Mucosa of rectum (tissue), 2 donors: ENCODE results near the gene IGHMBP2.

Source experiments
- H3K27ac ChIP-seq, 2 donors: one replicate each; pipeline ENCODE4 v1.7.0; 2013; ENCODE audit warnings: inconsistent platforms in 2 of 2, low read depth in 2 of 2, low read length in 2 of 2
- H3K27me3 ChIP-seq, 2 donors: one replicate each; pipeline ENCODE4 v1.7.0; 2013; ENCODE audit warnings: low read length in 2 of 2; ENCODE audit not compliant: control insufficient read depth in 2 of 2, insufficient read depth in 2 of 2
- H3K36me3 ChIP-seq, 2 donors: one replicate each; pipeline ENCODE4 v1.7.0; 2013; ENCODE audit warnings: low read length in 2 of 2; ENCODE audit not compliant: control insufficient read depth in 2 of 2, insufficient read depth in 2 of 2
- H3K4me1 ChIP-seq, 2 donors: one replicate each; pipeline ENCODE4 v1.7.0; 2013; ENCODE audit warnings: low read length in 2 of 2, mild to moderate bottlenecking in 1 of 2; ENCODE audit not compliant: control insufficient read depth in 2 of 2, insufficient read depth in 2 of 2
- H3K4me3 ChIP-seq, 2 donors: one replicate each; pipeline ENCODE4 v1.7.0; 2013; ENCODE audit warnings: low read length in 2 of 2
- H3K9ac ChIP-seq, 2 donors: one replicate each; pipeline ENCODE4 v1.7.0; 2013; ENCODE audit warnings: low read length in 2 of 2, low read depth in 1 of 2, mild to moderate bottlenecking in 1 of 2
- H3K9me3 ChIP-seq, 2 donors: one replicate each; pipeline ENCODE4 v1.7.0; 2013; ENCODE audit warnings: low read length in 2 of 2; ENCODE audit not compliant: control insufficient read depth in 2 of 2
- donor health status: healthy.
- donor health status: Normal muscosa, but diverticular disease.

The IGHMBP2 gene

DNA sequence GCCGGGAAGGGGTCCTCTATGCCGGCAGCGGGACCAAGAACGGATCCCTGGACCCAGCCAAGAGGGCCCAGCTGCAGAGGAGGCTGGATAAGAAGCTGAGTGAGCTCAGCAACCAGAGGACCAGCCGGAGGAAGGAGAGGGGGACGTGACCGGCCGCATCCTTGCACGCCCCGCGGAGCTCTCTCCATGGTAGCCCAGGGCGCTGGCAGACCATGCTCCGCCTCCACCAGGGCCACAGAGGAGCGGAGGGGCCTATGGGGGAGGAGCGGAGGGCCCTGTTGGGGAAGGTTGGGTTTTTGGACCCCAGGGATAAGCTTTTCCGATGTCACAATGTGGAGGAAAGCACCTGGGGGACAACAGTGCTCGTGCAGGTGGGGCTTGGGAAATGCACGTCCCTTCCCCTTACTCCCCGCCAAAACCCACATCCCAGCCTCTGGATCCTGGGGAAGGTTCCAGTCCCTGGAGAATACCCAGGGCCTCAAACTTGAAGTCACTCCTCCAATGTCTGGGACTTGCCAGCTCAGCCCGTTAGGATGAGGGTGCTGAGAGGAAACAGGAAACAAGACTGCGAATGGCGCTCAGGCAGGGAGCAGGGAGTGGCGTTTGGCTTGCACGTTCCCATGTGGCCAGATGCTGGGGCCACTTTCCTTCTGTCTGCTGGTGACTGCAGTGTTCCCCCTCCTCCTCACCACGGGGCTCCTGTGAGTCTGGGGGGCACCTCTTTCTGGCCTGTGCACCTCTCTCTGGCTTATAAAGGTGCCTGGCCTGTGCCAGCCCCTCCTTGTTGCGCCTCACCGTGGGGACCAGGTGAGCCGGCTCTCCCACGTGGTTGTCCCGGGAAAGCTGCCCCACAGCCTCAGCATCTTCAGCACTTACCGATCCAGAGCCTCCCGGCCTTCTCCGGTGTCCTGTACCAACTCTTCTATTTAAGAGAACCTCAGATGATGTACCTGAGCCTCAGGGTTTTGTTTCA lies 36.2 kb downstream of the IGHMBP2 start:
- H3K27me3 ChIP-seq, result no peaks in the 10 kb centered on the region
- H3K9me3 ChIP-seq, result no peaks in the 10 kb centered on the region
- peaks cover 2 to 4% of the 10 kb centered on the region in 2 donors for H3K4me1 ChIP-seq
- no peak overlapping the region for H3K27ac ChIP-seq
- H3K4me3 ChIP-seq, result no peak overlapping the region
- H3K9ac ChIP-seq, result no peak overlapping the region
- H3K36me3 ChIP-seq, result peaks cover 41 to 45% of the 10 kb centered on the region in 2 donors

DNA sequence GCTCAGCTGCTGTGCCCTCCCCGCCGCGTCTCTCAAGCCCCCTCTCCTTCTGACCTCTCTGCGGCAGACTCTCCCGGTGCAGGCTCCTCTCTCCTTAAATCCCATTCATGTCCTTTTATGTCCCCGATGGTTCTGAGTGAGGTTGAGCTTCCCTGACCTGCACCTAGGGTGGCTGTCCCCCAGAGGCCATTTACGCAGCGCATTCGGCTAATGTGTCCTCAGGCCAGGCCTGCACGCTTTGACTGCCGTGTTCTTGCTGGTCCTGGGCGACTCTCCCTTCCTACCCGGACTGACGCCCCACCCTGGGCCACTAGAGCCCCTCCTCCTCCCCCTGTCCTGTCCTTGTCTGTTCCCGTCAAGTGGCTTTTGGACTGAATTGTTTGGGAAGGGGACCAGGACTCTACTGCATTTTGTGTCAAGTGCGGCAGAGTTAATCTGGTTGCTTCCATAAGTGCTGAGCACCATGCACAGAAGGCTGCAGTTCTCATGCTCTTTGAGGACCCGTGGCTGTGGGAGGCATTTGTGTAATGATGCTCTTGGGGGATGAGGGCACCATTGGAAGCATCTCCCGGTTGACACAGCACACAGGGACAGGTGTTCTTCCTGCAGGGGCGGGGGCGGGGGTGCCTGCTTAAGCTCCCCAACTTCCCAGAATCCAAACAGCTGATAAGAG lies 37.1 kb downstream of the IGHMBP2 start:
- H3K9me3 ChIP-seq, result no peaks in the 10 kb centered on the region
- H3K4me3 ChIP-seq, result no peak overlapping the region
- peaks cover 36 to 37% of the 10 kb centered on the region in 2 donors for H3K36me3 ChIP-seq
- no peak overlapping the region for H3K27ac ChIP-seq
- H3K4me1 ChIP-seq, result peaks cover 2 to 4% of the 10 kb centered on the region in 2 donors
- no peak overlapping the region for H3K9ac ChIP-seq
- no peaks in the 10 kb centered on the region for H3K27me3 ChIP-seq

DNA sequence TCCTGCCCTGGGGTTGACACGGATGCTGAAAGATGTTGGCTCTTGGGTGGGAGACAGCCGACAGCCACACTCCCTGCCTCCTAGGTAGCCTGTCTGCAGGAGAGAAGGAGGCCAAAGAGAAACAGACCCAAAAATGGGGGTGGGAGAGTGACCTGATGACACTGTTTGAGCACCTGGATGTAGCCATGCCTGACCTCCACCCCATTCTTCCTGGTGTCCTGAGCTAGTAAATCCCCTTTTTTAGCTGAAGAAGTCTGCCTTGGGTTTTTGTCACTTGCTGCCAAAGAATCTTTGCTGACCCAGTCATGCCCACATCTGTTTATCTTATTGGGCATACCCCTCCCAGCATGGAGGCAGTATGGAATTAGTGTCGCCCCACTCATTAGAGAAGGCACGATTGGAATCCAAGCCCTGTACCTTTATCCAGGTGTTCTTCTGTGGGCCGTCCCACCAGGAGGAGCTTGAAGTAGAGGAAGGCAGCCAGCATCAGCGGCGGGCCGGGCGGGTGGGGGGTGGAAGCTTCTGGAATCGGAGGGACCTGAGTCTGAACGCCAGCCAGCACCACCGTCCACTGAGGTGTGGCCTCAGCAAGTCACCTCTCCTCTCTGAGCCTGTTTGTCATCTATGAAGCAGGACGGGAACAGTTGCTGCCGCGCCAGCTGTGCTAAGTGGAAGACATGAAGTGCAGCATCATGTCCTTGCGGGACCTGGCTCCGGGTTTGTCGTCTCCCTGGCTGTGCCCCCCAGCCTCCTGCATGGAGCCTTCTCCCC lies 37.8 kb downstream of the IGHMBP2 start:
- H3K27ac ChIP-seq, result peak overlapping the region in 1 of 2 donors; percentile 71
- no peak overlapping the region for H3K4me3 ChIP-seq

DNA sequence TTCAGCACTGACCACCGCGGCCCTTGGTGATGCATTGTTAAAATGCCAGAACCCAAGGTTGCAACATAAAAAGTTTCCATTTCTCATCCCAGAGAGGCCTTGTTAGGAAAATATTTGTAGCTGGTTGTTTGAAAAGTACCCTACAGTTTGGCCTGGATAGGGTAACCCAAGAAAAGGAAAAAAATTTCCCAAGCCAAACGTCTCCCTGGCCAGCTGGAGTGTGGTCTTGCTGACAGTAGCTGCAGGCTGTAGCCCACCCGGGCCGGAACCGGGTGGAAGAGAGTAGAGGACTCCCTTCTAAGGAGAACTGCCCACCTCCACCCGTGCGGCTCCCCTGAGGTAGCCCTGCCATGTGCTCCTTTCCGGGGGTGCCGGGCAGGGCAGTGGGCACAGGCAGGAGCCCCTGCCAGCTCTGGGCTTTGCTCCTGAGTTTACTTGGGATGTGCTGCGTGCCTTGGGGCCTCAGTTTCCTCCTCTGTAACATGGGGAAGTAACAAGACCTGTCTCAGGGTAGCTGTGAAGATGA lies 38.5 kb downstream of the IGHMBP2 start:
- peak overlapping the region; percentile 70 to 71 for H3K27ac ChIP-seq
- H3K9me3 ChIP-seq, result no peaks in the 10 kb centered on the region
- peaks cover 6 to 9% of the 10 kb centered on the region in 2 donors for H3K4me1 ChIP-seq
- no peaks in the 10 kb centered on the region for H3K27me3 ChIP-seq
- no peak overlapping the region for H3K9ac ChIP-seq
- H3K36me3 ChIP-seq, result peaks cover 22 to 28% of the 10 kb centered on the region in 2 donors
- no peak overlapping the region for H3K4me3 ChIP-seq

More for the DNA sequence above, 37.8 kb downstream of the IGHMBP2 start:
- H3K4me1 ChIP-seq, result peaks cover 3 to 4% of the 10 kb centered on the region in 2 donors
- H3K9ac ChIP-seq, result no peak overlapping the region
- H3K27me3 ChIP-seq, result no peaks in the 10 kb centered on the region
- H3K9me3 ChIP-seq, result no peaks in the 10 kb centered on the region
- peaks cover 29 to 33% of the 10 kb centered on the region in 2 donors for H3K36me3 ChIP-seq

DNA sequence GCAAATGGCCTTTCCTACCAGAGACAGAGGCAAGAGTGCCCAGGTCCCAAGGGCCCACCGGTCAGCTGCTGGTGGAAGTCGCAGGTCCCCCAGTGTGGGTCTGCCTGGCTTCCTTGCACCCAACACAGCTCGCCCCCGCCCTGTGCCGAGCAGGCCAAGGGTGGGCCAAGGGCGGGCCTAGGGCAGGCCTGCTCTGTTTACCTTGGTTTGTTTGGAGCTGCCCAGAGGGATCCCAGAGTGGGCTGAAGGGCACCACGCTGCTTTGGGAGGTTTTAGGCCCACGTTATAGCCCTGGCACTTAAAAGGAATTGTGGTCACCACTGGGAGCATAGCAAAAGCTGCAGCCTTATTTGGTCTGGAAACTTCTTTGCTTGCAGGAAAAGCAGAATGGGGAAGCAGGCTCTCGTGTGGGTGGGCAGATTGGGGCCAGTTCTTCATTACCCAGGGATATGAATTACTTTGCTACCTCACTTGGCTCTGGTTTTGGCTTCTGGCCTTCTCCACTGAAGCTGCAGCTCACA lies 39.1 kb downstream of the IGHMBP2 start:
- H3K4me3 ChIP-seq, result no peak overlapping the region
- peaks cover 16 to 21% of the 10 kb centered on the region in 2 donors for H3K36me3 ChIP-seq
- peaks cover 6 to 9% of the 10 kb centered on the region in 2 donors for H3K4me1 ChIP-seq
- no peaks in the 10 kb centered on the region for H3K9me3 ChIP-seq
- H3K27me3 ChIP-seq, result no peaks in the 10 kb centered on the region
- no peak overlapping the region for H3K9ac ChIP-seq
- peak overlapping the region; percentile 70 to 71 for H3K27ac ChIP-seq

DNA sequence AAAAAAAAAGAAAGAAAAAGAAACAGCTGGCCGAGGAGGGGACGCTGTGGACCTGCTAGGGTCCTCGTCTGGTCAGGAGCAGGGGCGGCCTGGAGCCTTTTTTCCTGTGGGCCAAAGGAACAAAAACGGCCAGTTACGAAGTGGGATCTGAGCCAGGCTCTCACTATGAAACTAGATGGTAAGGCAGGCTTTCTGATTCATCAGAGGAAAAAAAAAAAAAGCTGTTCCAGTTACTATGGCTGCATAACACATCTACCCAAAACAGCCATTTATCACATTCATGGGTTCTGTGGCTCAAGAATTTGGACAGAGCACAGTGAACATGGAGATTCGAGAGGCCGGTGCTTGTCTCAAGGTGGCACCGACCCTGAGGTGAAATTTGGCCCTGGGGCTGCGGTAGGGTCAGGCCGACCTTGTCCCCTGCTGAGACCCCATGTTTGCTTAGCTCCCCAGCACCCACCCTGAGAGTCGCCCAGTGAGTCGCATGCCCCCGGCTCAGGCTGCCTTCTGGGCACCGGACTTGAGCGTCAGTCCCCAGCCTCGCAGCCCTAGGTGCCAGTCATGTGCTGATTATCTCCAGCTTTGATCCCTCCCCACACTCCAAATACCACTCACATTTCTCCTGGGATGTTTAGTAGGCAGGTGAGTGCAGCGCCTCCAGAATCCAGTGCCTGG lies 42.9 kb downstream of the IGHMBP2 start:
- Histone ChIP-seq H3K4me1 (peaks cover 6 to 9% of the 10 kb centered on the region in 2 donors), H3K27me3 (no peaks in the 10 kb centered on the region), H3K9ac (no peak overlapping the region), H3K27ac (peak overlapping the region in 1 of 2 donors; percentile 56), H3K9me3 (no peaks in the 10 kb centered on the region), H3K36me3 (no peaks in the 10 kb centered on the region), H3K4me3 (no peak overlapping the region)

DNA sequence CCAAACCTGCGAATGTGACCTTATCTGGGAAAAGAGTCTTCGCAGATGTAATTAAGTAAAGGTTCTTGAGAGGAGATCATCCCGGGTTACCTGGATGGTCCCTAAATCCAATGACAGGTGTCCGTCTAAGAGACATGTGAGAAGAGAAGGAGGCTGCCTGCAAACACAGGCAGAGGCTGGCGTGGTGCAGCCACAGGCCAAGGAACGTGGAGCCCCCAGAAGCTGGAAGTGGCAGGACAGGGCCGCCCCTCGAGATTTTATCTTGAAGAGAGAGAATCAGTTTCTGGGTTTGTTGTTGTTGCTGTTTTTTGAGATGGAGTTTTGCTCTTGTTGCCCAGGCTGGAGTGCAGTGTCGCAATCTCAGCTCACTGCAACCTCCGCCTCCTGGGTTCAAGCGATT lies 43.5 kb downstream of the IGHMBP2 start:
- Histone ChIP-seq H3K27me3 (no peaks in the 10 kb centered on the region), H3K36me3 (no peaks in the 10 kb centered on the region), H3K9me3 (no peaks in the 10 kb centered on the region), H3K4me1 (peaks cover 6 to 9% of the 10 kb centered on the region in 2 donors), H3K27ac (peak overlapping the region in 1 of 2 donors; percentile 56), H3K4me3 (no peak overlapping the region), H3K9ac (no peak overlapping the region)

DNA sequence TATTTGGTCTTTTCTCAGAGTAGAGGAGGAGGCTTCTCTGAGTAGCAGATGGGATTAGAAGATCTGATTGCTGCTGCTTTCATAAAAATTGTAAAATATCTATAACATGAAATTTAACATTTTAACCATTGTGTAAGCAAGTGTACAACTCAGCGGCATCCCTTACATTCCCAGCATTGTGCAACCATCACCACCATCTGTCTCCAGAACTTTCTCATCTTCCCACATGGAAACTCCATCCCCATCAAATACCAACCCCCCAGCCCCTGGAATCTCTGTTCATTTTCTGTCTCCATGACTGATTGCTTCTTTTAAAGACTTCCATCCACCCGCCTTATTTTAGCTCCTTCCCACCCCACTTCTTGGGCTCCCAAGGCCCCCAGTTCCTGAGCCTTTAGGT lies 44.8 kb downstream of the IGHMBP2 start:
- Histone ChIP-seq H3K27me3 (no peaks in the 10 kb centered on the region), H3K36me3 (no peaks in the 10 kb centered on the region), H3K9ac (no peak overlapping the region), H3K9me3 (no peaks in the 10 kb centered on the region), H3K4me1 (peaks cover 4 to 5% of the 10 kb centered on the region in 2 donors), H3K27ac (no peak overlapping the region), H3K4me3 (no peak overlapping the region)

DNA sequence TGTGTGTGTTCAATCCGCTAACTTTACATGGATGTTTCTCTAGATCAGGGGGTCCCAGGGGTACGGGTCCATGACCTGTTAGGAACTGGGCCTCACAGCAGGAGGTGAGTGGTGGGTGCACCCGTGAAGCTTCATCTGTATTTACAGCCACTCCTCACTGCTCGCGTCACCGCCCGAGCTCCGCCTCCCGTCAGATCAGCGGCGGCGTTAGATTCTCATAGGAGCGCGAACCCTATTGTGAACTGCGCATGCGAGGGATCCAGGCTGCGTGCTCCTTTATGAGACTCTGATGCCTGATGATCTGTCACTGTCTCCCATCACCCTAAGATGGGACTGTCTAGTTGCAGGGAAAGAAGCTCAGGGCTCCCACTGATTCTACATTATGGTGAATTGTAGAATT lies 45.2 kb downstream of the IGHMBP2 start:
- Histone ChIP-seq H3K27ac (no peak overlapping the region), H3K27me3 (no peaks in the 10 kb centered on the region), H3K9ac (no peak overlapping the region), H3K9me3 (no peaks in the 10 kb centered on the region), H3K4me1 (peaks cover 4 to 5% of the 10 kb centered on the region in 2 donors), H3K4me3 (no peak overlapping the region), H3K36me3 (no peaks in the 10 kb centered on the region)
